HG02973 (cell line): ENCODE data around the gene DRAM2.
A peak's percentile ranks its signal among the peaks of the same experiment; 100 is the strongest.
"Not testable (repeated sequence)": the region's sequence is repeated elsewhere in the genome, so short reads cannot be mapped to it uniquely, and the experiment has no call there.

Experiments
- ATAC-seq: cut with Tn5 transposase; IDR thresholded peaks from one replicate; pipeline ENCODE4 v1.9.1; 2021; ENCODE audit warnings: moderate library complexity; ENCODE audit not compliant: unreplicated experiment

DRAM2 gene

GRCh38 chr1:111145542-111145941 lies 5.6 kb upstream of the DRAM2 start:
- no peak for ATAC-seq

- no peak for ATAC-seq
Measured at GRCh38 chr1:111142356-111142975, 2.6 kb upstream of the DRAM2 start.

- no peak for ATAC-seq
Measured at GRCh38 chr1:111141245-111142220, 1.6 kb upstream of the DRAM2 start.

GRCh38 chr1:111140680-111140967 lies 731 bp upstream of the DRAM2 start:
- no peak for ATAC-seq

- ATAC-seq, result peak; percentile 20
Measured at GRCh38 chr1:111139324-111139955, 453 bp downstream of the DRAM2 start.

GRCh38 chr1:111133866-111134265 lies 6.0 kb downstream of the DRAM2 start:
- ATAC-seq, result no peak

GRCh38 chr1:111131693-111132092 lies 8.2 kb downstream of the DRAM2 start:
- no peak for ATAC-seq

GRCh38 chr1:111129376-111129775 lies 10.5 kb downstream of the DRAM2 start:
- no peak for ATAC-seq

- ATAC-seq, result peak; percentile 70
Measured at GRCh38 chr1:111127923-111128643, 11.8 kb downstream of the DRAM2 start.

- no peak for ATAC-seq
Measured at GRCh38 chr1:111126354-111126753, 13.5 kb downstream of the DRAM2 start.

- no peak for ATAC-seq
Measured at GRCh38 chr1:111116496-111116895, 23.4 kb downstream of the DRAM2 start.

- ATAC-seq, result no peak
Measured at GRCh38 chr1:111110197-111110899, 29.5 kb downstream of the DRAM2 start.

GRCh38 chr1:111104981-111105380 lies 34.9 kb downstream of the DRAM2 start:
- no peak for ATAC-seq

GRCh38 chr1:111101854-111102642 lies 37.8 kb downstream of the DRAM2 start:
- no peak for ATAC-seq

- ATAC-seq, result no peak
Measured at GRCh38 chr1:111099289-111099688, 40.6 kb downstream of the DRAM2 start.

GRCh38 chr1:111097356-111098099 lies 42.4 kb downstream of the DRAM2 start:
- no peak for ATAC-seq

- ATAC-seq, result not testable (repeated sequence)
Measured at GRCh38 chr1:111095421-111095820, 44.5 kb downstream of the DRAM2 start.

- no peak for ATAC-seq
Measured at GRCh38 chr1:111089638-111090037, 50.3 kb downstream of the DRAM2 start.

GRCh38 chr1:111085676-111086075 lies 54.2 kb downstream of the DRAM2 start:
- no peak for ATAC-seq
